Suprapubic skin (tissue), 4 donors: ENCODE results near the gene CACNA1D. TPM values are rescaled to one million over a fixed set of nuclear protein-coding genes. Genes with fewer than 3 reads are reported as not detected.

Experiments
- DNase-seq, 2 donors: peaks; one replicate each; pipeline ENCODE4 v3.0.0-alpha.2; 2019; ENCODE audit warnings: low spot score in 2 of 2
- H3K27ac ChIP-seq: fragments of 200-600 bp; sonication (generic); one replicate; pipeline ENCODE4 v1.5.1; 2019
- H3K27me3 ChIP-seq: fragments of 200-600 bp; sonication (generic); one replicate; pipeline ENCODE4 v1.5.1; 2019
- H3K36me3 ChIP-seq: fragments of 200-600 bp; sonication (generic); one replicate; pipeline ENCODE4 v1.5.1; 2019
- H3K4me1 ChIP-seq: fragments of 200-600 bp; sonication (generic); one replicate; pipeline ENCODE4 v1.5.1; 2019
- H3K4me3 ChIP-seq: fragments of 200-600 bp; sonication (generic); one replicate; pipeline ENCODE4 v1.5.1; 2019; ENCODE audit warnings: mild to moderate bottlenecking
- H3K9me3 ChIP-seq: fragments of 200-600 bp; sonication (generic); one replicate; pipeline ENCODE4 v1.5.1; 2019
- CTCF ChIP-seq, 2 donors: fragments of 200-600 bp in 1 of 2; fragments of 450-650 bp in 1 of 2; sonication (generic) in 1 of 2; IDR thresholded peaks; one replicate each; pipeline ENCODE4 v1.5.1; 2016 to 2019; ENCODE audit warnings: antibody characterized with exemption in 2 of 2, mild to moderate bottlenecking in 1 of 2, moderate library complexity in 1 of 2
- EP300 ChIP-seq: sonication (generic); formaldehyde crosslinking; IDR thresholded peaks from one replicate; pipeline ENCODE4 v1.6.1; 2017; ENCODE audit warnings: antibody characterized with exemption
- POLR2A ChIP-seq, 2 donors: fragments of 450-650 bp; IDR thresholded peaks; one replicate each; pipeline ENCODE4 v1.6.1; 2017; ENCODE audit warnings: antibody characterized with exemption in 2 of 2, mild to moderate bottlenecking in 2 of 2, moderate library complexity in 2 of 2
- POLR2AphosphoS5 ChIP-seq, 3 donors: sonication (generic); formaldehyde crosslinking; IDR thresholded peaks; one replicate each; pipeline ENCODE4 v1.6.1; 2017; ENCODE audit warnings: antibody characterized with exemption in 3 of 3
- WGBS: methylation state at CpG from one replicate; pipeline ENCODE4 v1.1.5; 2018; 5-methylcytosine and 5-hydroxymethylcytosine counted together
- total RNA-seq, 4 donors: library from RNA; depleted of rRNA; stranded (reverse); fragments of >200 nt; gene quantifications; one replicate each; pipeline ENCODE4 v1.1.0, GENCODE V29; 2016

Gene CACNA1D
- total RNA-seq, 4 donors from 2014 or later, result 1.9 to 28.2 (median 6.3) TPM

GRCh38 chr3:53489787-53490458 is 4.5 kb upstream of the CACNA1D start:
- no peak overlapping the region for H3K27ac ChIP-seq
- H3K9me3 ChIP-seq, result no peaks in the 10 kb centered on the region
- no peak for DNase-seq
- WGBS, result 71% methylated on average over 7 of the region's 7 CpGs
- peaks cover 12% of the 10 kb centered on the region for H3K4me1 ChIP-seq
- no peak for TF ChIP-seq POLR2A (IDR thresholded peaks at IDR 0.05)
- TF ChIP-seq POLR2AphosphoS5 (IDR thresholded peaks at IDR 0.05), result no peak
- no peak for TF ChIP-seq EP300
- TF ChIP-seq CTCF (IDR thresholded peaks at IDR 0.05), result no peak
- H3K4me3 ChIP-seq, result no peak overlapping the region
- peaks cover 9% of the 10 kb centered on the region for H3K27me3 ChIP-seq
- H3K36me3 ChIP-seq, result no peaks in the 10 kb centered on the region

- Histone ChIP-seq H3K27me3 (peaks cover 15% of the 10 kb centered on the region), H3K4me1 (peaks cover 18% of the 10 kb centered on the region), H3K4me3 (no peak overlapping the region), H3K36me3 (no peaks in the 10 kb centered on the region), H3K9me3 (no peaks in the 10 kb centered on the region), H3K27ac (no peak overlapping the region)
- DNase-seq, result no peak
- WGBS, result 79% methylated on average over 4 of the region's 4 CpGs
- TF ChIP-seq POLR2A (IDR thresholded peaks at IDR 0.05) (no peak), CTCF (IDR thresholded peaks at IDR 0.05) (no peak), EP300 (no peak), POLR2AphosphoS5 (IDR thresholded peaks at IDR 0.05) (no peak)
Measured at GRCh38 chr3:53490459-53490968, 3.9 kb upstream of the CACNA1D start.

- Histone ChIP-seq H3K9me3 (no peaks in the 10 kb centered on the region), H3K27me3 (peaks cover 20% of the 10 kb centered on the region), H3K36me3 (no peaks in the 10 kb centered on the region), H3K4me1 (peaks cover 25% of the 10 kb centered on the region), H3K4me3 (no peak overlapping the region), H3K27ac (no peak overlapping the region)
- TF ChIP-seq POLR2AphosphoS5 (IDR thresholded peaks at IDR 0.05) (no peak), CTCF (IDR thresholded peaks at IDR 0.05) (no peak), POLR2A (IDR thresholded peaks at IDR 0.05) (no peak), EP300 (no peak)
- no peak for DNase-seq
- WGBS, result 74% methylated on average over 6 of the region's 6 CpGs
Measured at GRCh38 chr3:53491276-53491675, 3.1 kb upstream of the CACNA1D start.

GRCh38 chr3:53493595-53493962 is 832 bp upstream of the CACNA1D start:
- 21% methylated on average over 12 of the region's 13 CpGs for WGBS
- Histone ChIP-seq H3K4me3 (peak overlapping the region; percentile 78), H3K27me3 (peaks cover 26% of the 10 kb centered on the region), H3K36me3 (no peaks in the 10 kb centered on the region), H3K9me3 (no peaks in the 10 kb centered on the region), H3K27ac (no peak overlapping the region), H3K4me1 (peaks cover 25% of the 10 kb centered on the region)
- no peak for DNase-seq
- no peak for TF ChIP-seq EP300
- no peak for TF ChIP-seq POLR2AphosphoS5 (IDR thresholded peaks at IDR 0.05)

GRCh38 chr3:53495146-53495519 is 722 bp downstream of the CACNA1D start:
- no peak overlapping the region for H3K27ac ChIP-seq
- peaks cover 26% of the 10 kb centered on the region for H3K27me3 ChIP-seq

More at GRCh38 chr3:53495146-53495519, 722 bp downstream of the CACNA1D start:
- H3K9me3 ChIP-seq, result no peaks in the 10 kb centered on the region
- no peaks in the 10 kb centered on the region for H3K36me3 ChIP-seq
- DNase-seq, result no peak
- H3K4me3 ChIP-seq, result peak overlapping the region; percentile 47
- under 1% methylated on average over 25 of the region's 27 CpGs for WGBS
- H3K4me1 ChIP-seq, result peaks cover 25% of the 10 kb centered on the region
- TF ChIP-seq CTCF (IDR thresholded peaks at IDR 0.05) (no peak), EP300 (no peak), POLR2AphosphoS5 (IDR thresholded peaks at IDR 0.05) (no peak), POLR2A (IDR thresholded peaks at IDR 0.05) (no peak)
